COLO829 (cell line): ENCODE measurements around the gene SATB1.

Source experiments
- DNase-seq: peaks from one replicate; pipeline ENCODE4 v3.0.0; 2012; ENCODE audit warnings: low spot score

Gene SATB1

GRCh38 chr3:18431266-18431665 is 6.1 kb upstream of the SATB1 start:
- DNase-seq, result no peak

- no peak for DNase-seq
Observed at GRCh38 chr3:18428991-18429745, 4.0 kb upstream of the SATB1 start.

GRCh38 chr3:18428036-18428435 is 2.9 kb upstream of the SATB1 start:
- DNase-seq, result no peak

GRCh38 chr3:18426597-18427193 is 1.6 kb upstream of the SATB1 start:
- DNase-seq, result no peak

- DNase-seq, result no peak
Observed at GRCh38 chr3:18425641-18426257, 610 bp upstream of the SATB1 start.

GRCh38 chr3:18424213-18424728 is 868 bp downstream of the SATB1 start:
- no peak for DNase-seq

GRCh38 chr3:18423401-18424212 is 1.5 kb downstream of the SATB1 start:
- DNase-seq, result peak; percentile 30

- DNase-seq, result no peak
Observed at GRCh38 chr3:18422972-18423371, 2.2 kb downstream of the SATB1 start.

- DNase-seq, result no peak
Observed at GRCh38 chr3:18420555-18420954, 4.6 kb downstream of the SATB1 start.

GRCh38 chr3:18419232-18419631 is 5.9 kb downstream of the SATB1 start:
- no peak for DNase-seq

- DNase-seq, result no peak
Observed at GRCh38 chr3:18417904-18418572, 7.1 kb downstream of the SATB1 start.

GRCh38 chr3:18416332-18416731 is 8.8 kb downstream of the SATB1 start:
- no peak for DNase-seq

- DNase-seq, result no peak
Observed at GRCh38 chr3:18415839-18416238, 9.3 kb downstream of the SATB1 start.

- DNase-seq, result no peak
Observed at GRCh38 chr3:18415167-18415566, 10.0 kb downstream of the SATB1 start.

- no peak for DNase-seq
Observed at GRCh38 chr3:18412684-18413083, 12.5 kb downstream of the SATB1 start.

- DNase-seq, result no peak
Observed at GRCh38 chr3:18411541-18411940, 13.6 kb downstream of the SATB1 start.

- DNase-seq, result no peak
Observed at GRCh38 chr3:18410205-18410604, 14.9 kb downstream of the SATB1 start.

GRCh38 chr3:18409266-18409665 is 15.9 kb downstream of the SATB1 start:
- no peak for DNase-seq

GRCh38 chr3:18405141-18405540 is 20.0 kb downstream of the SATB1 start:
- no peak for DNase-seq

- no peak for DNase-seq
Observed at GRCh38 chr3:18403061-18403460, 22.1 kb downstream of the SATB1 start.

- DNase-seq, result no peak
Observed at GRCh38 chr3:18402239-18402799, 22.8 kb downstream of the SATB1 start.
